ENCODE data around the gene ZFAND3.

GRCh38 chr6:38194589-38194988 lies 375.1 kb downstream of the ZFAND3 start:
- TF ChIP-seq CTCF (IDR thresholded peaks at IDR 0.05) (no peak), POLR2AphosphoS5 (IDR thresholded peaks at IDR 0.05; ENCODE audit: insufficient read depth in 1 of 2, low read depth in 1 of 2) (no peak)
